GM18505 (cell line): ENCODE results near the gene ZNF793.

Experiments used
- ATAC-seq: cut with Tn5 transposase; IDR thresholded peaks from one replicate; pipeline ENCODE4 v1.9.1; 2021; ENCODE audit not compliant: unreplicated experiment
- POLR2A ChIP-seq: IDR thresholded peaks from 4 replicates; pipeline ENCODE4 v1.6.1; 2011; ENCODE audit warnings: borderline replicate concordance; ENCODE audit not compliant: insufficient read depth, insufficient read length; ENCODE audit errors: extremely low read depth

ZNF793 gene

GRCh38 chr19:37511821-37512220 is 5.1 kb downstream of the ZNF793 start:
- TF ChIP-seq POLR2A = no peak

GRCh38 chr19:37513397-37513796 is 6.7 kb downstream of the ZNF793 start:
- no peak for ATAC-seq
- TF ChIP-seq POLR2A = no peak

More at GRCh38 chr19:37511821-37512220, 5.1 kb downstream of the ZNF793 start:
- no peak for ATAC-seq

- TF ChIP-seq POLR2A = no peak
These were observed 13.2 kb downstream of the ZNF793 start for GRCh38 chr19:37519890-37520289.

GRCh38 chr19:37537391-37537947 is 30.7 kb downstream of the ZNF793 start:
- no peak for TF ChIP-seq POLR2A
- no peak for ATAC-seq

More at GRCh38 chr19:37519890-37520289, 13.2 kb downstream of the ZNF793 start:
- ATAC-seq = no peak

- peak; percentile 80 for ATAC-seq
- peak; percentile 68 for TF ChIP-seq POLR2A
These were observed 44.6 kb downstream of the ZNF793 start for GRCh38 chr19:37551129-37551993.

GRCh38 chr19:37563518-37563917 is 56.8 kb downstream of the ZNF793 start:
- no peak for TF ChIP-seq POLR2A
- ATAC-seq = no peak

GRCh38 chr19:37564624-37565369 is 58.1 kb downstream of the ZNF793 start:
- TF ChIP-seq POLR2A = no peak
- no peak for ATAC-seq

GRCh38 chr19:37565370-37565669 is 58.6 kb downstream of the ZNF793 start:
- ATAC-seq = no peak
- no peak for TF ChIP-seq POLR2A

- no peak for TF ChIP-seq POLR2A
- no peak for ATAC-seq
These were observed 65.5 kb downstream of the ZNF793 start for GRCh38 chr19:37572203-37572602.

GRCh38 chr19:37583340-37583739 is 76.6 kb downstream of the ZNF793 start:
- no peak for TF ChIP-seq POLR2A
- no peak for ATAC-seq
